Stimulated activated CD4-positive, alpha-beta T cell treated with anti-CD3 and anti-CD28 coated beads, TNF-alpha, amount 100 ng/mL, for 4 hours (primary cell): ENCODE results near the gene VTI1A.

Source experiments
- DNase-seq, 3 experiments: peaks; one replicate each; pipeline ENCODE4 v3.0.0-alpha.2; 2020; ENCODE audit warnings: low read depth in 3 of 3

Gene VTI1A

DNA sequence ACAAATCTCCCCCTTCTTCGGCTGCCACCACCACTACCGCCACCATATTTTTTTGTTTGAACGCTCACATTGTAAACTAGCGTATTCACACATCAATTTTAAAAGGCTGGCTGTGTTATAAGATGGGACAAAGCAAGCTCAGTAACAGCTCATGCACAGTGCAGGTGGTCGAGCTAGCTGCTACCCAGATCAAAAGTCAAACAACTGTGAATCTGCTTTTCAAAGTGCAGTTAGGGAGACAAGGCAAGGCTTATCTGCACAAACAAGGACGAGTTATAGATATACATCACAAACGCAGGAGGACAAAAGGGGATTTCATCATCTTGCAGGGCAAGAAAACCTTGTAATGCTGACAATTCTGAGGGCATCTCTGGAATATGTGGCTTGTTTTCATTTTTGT, 231.6 kb downstream of the VTI1A start:
- DNase-seq = no peak

DNA sequence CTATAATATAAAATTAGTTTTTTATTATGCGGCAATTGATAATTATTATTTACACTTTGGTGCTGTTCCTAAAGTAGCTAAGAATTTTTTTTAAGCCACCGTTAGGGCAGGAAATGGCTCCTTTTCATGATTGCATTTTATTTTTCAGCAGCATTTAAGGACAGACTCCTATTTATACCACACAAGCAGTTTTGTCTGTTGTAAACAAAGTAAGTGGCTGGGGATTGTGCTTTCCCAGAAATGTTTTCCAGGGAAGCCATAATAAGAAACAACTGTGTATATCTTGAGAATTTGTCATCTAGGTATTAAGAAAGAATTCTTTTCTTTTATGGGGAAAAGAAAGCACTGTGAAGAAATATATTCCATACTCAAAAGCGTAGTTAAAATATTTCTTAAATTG, 232.0 kb downstream of the VTI1A start:
- no peak for DNase-seq

DNA sequence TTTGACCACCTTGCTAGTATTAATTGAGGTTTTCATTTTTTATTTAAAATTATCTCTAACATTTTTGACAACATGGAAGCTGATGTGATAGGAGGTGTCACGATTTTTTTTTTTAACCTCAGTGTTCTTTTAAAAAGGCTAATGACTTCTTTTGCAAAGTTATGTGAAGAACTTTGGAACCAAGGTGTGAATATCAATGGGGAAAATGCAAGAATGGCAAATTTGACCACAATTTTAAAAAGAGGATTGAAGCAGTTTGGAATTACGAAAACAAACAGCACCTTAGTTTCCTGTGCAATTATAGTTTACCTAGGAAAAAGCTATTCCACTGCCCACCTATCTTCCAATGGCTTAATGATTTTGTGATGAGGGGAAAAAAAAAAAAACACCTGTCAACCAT, 232.4 kb downstream of the VTI1A start:
- no peak for DNase-seq

DNA sequence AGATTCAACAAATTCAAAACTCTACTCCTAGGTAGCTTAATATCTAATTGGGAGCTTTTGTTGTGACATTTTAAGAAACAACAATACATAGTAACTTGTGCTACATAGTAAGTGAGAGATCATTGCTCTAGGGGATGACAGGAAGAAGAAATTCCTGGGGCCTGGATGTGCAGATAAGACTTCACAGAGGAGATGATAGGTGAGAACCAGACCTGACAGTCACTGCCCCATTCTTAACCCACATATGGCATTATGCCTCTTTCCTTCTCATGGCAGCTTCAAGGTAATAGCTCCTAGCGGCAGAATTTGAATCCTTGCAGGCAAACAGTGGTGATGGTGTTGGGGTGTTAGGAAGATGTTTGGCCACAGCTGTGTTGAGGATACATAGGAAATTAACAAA, 233.6 kb downstream of the VTI1A start:
- no peak for DNase-seq

DNA sequence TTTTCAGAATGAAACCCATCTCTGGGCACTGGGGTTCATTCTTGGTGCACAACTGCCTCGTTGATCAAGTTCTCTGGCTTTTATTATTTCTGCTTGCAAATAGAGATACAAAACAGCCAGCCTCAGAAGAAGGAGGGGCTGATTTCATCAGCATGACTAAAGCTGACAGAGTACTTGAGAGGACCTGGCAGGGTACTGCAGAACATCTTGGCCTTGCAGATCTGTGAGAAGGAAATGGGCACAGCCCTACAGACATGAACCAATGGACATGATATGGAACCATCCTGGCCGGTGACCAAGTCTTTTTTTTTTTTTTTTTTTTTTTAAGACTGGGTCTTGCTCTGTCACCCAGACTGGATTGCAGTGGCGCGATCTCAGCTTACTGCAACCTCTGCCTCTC, 240.6 kb downstream of the VTI1A start:
- no peak for DNase-seq

DNA sequence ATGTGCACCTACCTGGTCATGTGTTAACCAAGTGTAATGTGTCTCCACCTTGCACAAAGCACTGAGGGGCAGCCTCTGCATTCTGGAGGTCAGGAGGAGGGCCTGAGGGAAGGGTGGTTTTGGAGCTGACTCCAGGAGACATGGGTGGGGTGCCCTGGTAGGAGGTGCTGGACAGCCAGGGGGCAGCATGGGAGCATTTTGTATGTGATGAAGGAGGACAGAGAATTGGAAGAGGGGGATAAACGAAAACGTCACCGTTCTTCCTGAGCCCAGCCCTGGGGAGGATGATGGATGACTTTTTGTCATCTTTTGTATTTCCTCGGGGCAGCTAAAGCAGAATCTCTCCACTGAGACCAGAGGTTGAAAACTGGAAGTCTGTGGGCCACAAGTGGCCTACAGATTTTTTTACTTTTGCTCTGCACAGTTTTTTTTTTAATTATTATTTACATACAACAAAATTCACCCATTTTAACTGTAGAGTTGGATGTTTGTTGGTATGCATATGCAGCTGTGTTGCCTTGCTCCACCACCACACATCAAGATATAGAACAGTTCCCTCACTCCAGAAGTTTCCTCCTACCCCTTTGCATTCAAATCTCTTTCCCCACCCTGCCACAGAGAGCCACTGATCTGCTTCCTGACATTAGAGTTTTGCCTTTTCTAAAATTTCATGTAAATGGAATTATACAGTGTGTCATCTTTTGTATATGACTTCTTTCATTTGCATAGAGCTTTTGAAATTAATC, 242.5 kb downstream of the VTI1A start:
- no peak for DNase-seq

DNA sequence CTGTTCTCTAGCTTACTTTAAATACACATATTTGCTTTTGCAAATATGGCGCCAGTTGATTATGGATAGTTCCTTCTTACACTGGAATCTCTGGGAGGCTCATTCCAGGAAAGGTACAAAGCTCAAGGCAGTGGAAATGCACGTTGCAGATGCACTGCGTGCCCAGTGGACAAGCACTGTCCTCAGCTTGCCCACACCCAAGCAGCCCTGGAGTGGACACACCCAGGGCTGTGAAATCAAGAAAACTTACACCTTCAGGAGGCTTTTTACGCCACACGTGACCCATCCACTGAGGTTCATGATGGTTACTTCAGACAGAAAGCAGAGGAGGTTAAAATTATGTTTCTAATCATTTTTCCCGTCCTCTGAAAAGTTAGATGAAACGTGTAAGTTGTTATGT, 248.5 kb downstream of the VTI1A start:
- DNase-seq = no peak

DNA sequence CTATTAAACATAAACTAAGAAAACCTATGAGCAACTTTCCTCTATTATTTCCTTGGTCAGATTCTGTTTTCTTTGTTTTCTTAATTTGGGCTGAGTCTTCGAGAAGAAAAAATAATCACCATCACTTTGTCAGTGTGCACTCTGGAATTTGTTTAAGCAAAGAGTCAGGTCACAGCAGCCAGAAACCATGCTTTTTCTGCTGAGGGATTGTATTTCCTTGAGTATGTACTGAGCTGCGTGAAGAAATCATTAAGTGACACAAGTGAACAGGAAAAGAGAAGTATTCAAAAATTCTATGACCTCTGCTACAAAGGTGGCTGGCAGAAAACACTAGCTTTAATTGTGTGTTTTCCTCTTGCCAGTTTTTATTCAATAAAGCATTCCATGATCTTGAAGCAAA, 249.6 kb downstream of the VTI1A start:
- no peak for DNase-seq

DNA sequence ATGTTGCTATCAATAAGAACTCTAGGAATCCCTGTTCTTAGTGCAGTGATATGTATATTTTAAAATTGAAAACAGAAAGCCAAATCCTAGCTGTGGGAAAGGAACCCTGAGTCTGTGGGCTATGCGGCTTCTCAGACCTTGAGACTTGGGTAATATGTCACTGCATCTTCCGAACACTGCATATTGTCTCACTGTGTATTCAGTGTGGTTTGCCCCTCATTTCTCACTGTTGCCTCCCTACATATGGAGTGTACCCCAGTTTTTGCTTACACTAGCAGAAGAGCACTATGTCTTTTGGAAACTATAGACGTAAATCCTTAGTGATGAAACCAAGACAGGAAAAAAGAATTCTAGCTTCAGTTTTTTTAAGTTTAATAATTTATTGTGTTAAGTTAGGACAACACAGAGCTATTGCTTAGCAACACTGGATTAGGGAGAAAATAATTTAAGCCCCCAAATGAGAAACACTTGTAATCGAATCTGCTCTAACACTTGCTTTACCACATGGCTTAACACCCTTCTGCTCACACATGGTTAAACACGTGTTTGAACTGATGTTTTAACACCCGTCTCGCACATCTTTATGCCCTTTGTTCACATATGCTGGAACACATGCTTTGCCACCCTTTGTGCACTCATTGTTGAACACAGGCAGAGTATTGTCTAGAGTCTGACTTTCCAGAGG, 251.3 kb downstream of the VTI1A start:
- DNase-seq = no peak

DNA sequence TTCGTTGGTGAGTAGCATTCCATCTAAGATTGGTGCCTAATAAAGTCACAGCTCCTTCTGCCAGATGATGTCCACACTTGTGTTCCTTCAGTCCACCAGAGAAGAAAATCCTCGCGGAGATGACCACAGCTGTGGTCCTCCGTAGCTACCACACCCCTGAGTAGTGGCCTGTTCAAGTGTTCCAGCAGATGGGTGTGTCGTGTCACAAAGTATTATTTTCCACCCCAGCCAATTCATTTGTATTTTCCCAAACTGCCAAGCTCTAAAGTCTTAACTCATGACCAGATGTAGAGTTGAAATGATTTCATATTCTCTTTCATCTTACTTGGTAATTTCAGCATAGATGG, 251.8 kb downstream of the VTI1A start:
- no peak for DNase-seq

DNA sequence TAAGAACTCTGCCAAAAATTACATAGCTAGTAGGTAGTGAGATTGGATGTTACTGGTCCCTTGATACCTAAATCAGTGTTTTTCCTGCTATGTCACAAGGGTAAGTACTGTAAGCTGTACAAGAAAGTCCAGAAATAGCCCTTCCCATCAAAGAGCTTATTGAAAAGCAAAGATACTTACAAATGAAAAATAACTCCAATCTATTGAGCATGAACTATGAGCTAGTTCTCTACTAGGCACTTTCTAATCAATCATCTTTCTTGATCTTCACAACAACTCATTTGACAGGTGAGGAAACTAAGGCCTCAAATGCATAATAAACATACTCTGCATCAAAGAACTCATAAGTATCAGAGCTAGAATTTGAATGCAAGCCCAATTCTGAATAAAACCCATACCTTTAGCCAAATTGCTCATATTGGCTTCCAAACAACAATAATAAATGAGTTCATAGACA, 253.2 kb downstream of the VTI1A start:
- no peak for DNase-seq

DNA sequence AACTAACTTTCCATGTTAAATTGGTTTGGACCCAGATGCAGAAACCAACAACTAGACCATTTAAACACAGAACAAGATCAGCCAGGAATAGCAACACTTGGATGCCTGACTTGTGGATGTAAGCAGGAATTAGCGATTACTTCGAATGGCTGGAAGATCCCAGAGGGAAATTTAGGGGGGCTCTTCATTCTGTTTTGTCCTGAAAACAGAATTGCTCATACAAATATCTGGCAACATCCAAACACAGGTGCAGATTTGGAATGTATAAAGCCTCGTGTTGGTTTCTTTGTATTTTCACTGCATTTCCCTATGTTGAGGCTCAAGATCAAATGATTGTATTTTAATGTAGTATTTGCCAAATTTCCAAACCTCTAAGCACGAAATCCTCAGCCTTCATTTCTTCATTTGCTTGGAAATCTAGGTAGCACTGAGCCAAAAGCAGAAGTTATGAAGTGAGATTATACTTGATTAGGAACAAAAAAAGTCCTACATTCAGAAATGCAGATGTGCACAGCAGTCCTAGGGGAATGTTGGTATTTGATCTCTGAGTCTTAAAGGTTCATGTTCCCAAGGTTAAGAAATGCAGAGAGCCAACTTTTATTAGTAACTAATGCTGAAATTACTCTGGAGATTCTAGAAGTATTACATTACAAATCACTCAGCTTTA, 254.3 kb downstream of the VTI1A start:
- DNase-seq = no peak

DNA sequence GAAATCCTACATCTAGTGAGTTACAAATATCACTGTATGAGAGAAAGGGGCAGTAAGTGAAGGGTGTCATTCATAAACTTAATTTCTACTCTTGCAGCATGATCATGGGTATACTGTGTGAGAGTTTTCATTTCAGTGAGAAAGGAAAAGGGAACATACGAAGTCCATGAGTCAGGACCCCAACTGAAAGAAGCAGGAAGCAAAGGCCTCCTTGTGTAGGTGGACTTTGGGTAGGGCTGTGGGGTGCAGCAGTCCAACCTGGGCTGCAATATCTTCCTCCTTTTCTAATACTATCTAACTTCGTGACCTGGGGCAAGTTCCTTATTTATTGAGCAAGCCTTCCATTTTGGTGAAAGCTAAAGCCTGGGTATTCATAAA, 254.9 kb downstream of the VTI1A start:
- no peak for DNase-seq

DNA sequence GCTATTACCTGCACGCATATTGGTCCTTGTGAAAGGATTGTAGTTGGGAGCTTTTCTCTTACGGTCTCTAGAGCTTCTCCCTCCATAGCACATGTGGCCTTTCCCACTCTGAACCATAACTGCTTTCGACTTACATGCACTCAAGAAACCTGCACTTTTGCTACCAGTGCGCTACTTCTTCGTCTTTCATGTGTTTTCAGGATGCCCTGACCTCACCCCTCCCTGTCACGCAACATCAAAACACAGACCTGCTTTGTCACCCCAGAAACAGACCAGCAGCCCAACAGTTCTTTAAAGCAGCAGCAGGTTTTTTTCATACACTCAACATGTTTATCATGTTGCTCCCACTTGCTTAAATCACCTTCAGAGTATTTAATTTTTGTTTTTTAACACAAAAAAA, 259.6 kb downstream of the VTI1A start:
- DNase-seq = no peak

DNA sequence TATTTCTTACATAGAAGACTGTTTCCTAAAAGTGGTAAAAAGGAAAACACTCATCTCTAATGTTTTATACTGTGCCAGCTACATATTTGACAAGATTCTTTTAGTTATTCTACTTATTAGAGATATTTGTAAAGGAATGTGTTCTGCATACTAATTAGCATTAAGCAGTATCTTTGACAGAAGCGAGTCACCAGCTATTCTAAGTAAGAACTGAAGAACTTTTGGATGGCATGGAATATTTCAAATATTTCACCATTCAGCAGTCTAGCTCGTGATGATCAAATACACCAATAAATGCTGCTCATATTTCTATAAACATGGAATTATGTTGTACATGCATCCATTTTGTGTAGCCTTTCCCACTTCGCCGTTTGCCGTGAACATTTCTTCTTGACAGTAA, 261.4 kb downstream of the VTI1A start:
- DNase-seq = no peak

DNA sequence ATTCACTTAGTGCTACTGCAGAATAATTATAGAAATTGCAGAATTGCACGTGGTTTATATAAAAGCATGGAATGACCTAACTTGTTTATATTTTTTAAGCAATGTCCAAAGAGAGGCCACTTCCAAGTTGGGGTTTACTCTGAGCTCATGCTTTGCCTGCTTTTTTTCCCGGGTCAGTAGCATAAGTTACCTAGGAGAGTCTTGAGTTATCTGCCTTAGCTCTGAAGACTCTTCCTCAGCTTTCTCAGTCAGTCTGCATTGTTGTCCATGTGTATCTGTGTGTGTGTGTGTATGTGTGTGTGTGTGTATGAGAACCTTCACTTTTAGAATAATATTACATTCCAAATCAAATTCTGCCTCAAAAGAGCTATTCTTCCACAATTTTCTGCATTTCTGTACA, 263.5 kb downstream of the VTI1A start:
- DNase-seq = no peak

DNA sequence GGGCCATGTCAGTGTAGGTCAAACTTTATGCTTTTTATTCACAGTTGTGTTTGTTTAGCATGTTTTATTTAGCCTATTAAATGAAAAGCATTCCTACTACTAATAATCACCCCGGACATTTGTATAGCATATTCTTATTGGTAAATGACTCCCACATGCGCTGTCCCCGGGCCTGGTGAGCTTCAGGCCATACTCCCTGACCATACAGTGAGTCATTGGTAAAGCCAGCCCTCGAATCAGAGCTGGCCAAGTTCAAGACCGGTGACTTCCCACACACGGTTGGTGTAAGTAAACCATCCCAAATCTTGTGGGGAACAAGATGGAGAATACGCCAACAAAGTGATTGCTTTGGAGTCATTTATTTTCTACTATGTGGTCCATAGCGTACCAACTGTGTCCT, 264.4 kb downstream of the VTI1A start:
- DNase-seq = no peak

DNA sequence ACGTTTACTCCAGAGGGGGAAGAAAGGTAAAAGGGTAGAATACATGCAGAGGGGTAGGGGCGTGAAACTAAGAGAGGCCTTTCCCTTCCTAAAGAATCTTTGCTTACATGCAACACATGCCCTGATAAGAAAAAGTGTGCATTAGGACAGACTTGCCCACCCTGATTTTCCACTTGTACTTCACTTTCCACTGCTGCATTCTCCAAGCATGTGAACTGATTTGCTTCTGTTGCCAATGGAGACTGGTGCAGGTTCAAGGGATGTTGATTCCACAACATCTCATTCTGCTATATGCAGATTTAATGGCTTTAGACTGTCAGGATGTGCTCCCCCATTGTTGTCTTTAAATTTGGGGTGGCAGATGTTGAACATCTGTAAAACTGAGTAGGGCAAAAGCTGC, 265.5 kb downstream of the VTI1A start:
- no peak for DNase-seq

DNA sequence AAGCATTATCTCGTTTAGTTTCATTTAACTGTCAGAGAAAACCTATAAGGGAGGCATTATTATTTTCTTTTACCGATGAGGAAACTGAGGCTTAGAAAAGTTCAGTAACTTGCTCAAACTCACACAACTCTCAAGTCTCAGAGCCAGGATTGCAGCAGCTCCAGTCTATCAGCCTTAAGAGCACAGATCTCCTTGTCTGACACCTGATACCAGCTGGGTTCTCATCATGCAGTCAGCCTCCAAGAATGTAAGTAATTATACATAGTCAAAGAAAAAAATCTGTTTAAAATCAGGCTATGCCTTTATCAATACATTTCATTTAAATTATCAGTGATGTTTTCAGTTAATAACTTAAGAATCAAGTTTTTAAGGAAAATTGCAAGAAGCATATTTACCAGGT, 266.4 kb downstream of the VTI1A start:
- no peak for DNase-seq

DNA sequence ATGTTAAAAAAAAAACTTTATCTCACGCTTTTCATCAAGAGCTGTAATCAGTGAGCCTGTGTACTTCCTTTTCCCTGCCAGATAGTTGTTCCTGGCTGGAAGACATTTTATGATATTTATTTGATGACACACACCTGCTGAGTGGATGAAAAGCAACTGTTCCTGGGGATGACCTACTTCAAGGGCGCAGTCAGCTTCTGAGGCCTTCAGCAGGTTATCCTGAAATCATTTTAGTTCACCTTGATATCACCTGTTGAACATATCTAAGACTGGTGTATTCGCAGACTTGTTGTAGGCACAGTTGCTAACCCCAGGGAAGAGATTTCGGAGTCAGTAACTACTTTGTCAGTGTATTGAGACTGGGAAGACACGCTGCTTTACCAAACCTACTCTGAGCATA, 268.6 kb downstream of the VTI1A start:
- DNase-seq = no peak

DNA sequence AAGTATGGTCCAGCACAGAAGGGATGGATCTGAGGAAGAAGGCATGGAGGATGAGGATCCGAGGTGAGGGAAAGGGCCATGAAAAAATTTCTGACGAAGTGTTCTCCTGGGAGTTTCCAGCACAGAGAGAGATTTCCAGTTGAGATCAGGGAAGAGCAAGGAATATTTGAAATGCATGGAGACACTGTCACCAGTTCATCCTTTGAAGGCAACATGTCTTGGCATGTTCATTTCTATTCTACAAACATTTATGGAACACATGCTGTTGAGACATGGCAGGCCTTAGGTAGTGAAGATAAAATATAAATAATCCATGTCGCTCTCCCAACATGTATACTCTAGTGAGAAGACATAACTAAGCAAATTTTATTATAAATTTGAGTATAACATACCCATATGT, 269.1 kb downstream of the VTI1A start:
- no peak for DNase-seq

DNA sequence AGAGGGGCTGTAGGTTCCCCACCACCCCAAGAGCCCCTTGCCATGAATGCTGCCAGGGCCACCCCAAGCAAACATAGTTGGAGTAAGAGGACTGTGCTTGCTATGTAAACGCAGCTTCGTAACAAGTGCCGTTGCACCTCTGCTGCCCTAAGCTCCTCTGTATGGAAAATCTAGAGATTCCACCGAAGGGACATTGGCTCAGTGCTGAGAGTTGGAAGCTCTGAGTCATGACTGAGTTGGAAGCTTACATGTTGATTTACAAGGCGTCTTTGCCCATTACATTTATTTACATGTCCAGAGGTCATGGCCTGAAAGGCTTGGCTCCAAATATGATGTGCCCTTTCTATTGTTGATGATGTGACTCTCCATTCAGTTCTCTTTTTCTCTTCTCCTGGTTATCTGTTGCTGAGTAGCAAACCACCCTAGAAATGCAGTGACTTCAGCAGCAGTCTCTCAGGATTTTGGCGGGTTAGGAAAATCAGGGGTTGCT, 270.0 kb downstream of the VTI1A start:
- no peak for DNase-seq

DNA sequence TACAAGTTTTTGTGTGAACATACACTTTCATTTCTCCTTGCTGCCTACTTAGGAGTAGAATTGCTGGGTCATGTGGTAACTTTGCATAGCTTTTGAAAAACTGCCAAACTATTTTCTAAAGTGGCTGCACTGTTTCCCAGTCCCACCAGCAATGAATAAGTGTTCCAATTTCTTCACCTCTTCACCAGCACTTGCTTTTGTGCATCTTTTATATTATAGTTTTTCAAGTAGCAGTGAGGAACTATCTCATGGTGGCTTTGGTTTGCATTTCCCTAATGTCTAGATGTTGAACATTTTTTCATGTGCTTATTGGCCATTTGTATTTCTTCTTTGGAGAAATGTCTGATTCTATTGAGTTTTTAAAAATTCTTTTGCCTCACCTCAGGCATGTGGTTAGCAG, 273.2 kb downstream of the VTI1A start:
- DNase-seq = no peak
